Medulla oblongata (tissue), 1 donor: ENCODE data around the gene TRIP12.
"Not testable (repeated sequence)": the region's sequence is repeated elsewhere in the genome, so short reads cannot be mapped to it uniquely, and the experiment has no call there.

Source experiments
- DNase-seq: peaks from one replicate; pipeline ENCODE4 v3.0.0-alpha.2; 2015; ENCODE audit errors: extremely low spot score

Gene TRIP12

GRCh38 chr2:229874647-229875046 lies 47.2 kb downstream of the TRIP12 start:
- no peak for DNase-seq

GRCh38 chr2:229873123-229873581 lies 48.7 kb downstream of the TRIP12 start:
- no peak for DNase-seq

GRCh38 chr2:229870903-229871656 lies 50.7 kb downstream of the TRIP12 start:
- no peak for DNase-seq

GRCh38 chr2:229869226-229869625 lies 52.6 kb downstream of the TRIP12 start:
- DNase-seq = no peak

- no peak for DNase-seq
Observed at GRCh38 chr2:229868794-229869193, 53.0 kb downstream of the TRIP12 start.

GRCh38 chr2:229865033-229865432 lies 56.8 kb downstream of the TRIP12 start:
- no peak for DNase-seq

- no peak for DNase-seq
Observed at GRCh38 chr2:229861431-229861830, 60.4 kb downstream of the TRIP12 start.

GRCh38 chr2:229860334-229860733 lies 61.5 kb downstream of the TRIP12 start:
- no peak for DNase-seq

- DNase-seq = no peak
Observed at GRCh38 chr2:229858351-229858750, 63.5 kb downstream of the TRIP12 start.

GRCh38 chr2:229857634-229858033 lies 64.2 kb downstream of the TRIP12 start:
- no peak for DNase-seq

GRCh38 chr2:229856413-229856812 lies 65.4 kb downstream of the TRIP12 start:
- peak; percentile 24 for DNase-seq

- DNase-seq = no peak
Observed at GRCh38 chr2:229855116-229855515, 66.7 kb downstream of the TRIP12 start.

GRCh38 chr2:229852565-229852964 lies 69.2 kb downstream of the TRIP12 start:
- DNase-seq = no peak

GRCh38 chr2:229851870-229852269 lies 69.9 kb downstream of the TRIP12 start:
- no peak for DNase-seq

GRCh38 chr2:229850355-229851275 lies 71.2 kb downstream of the TRIP12 start:
- not testable (repeated sequence) for DNase-seq

- no peak for DNase-seq
Observed at GRCh38 chr2:229849073-229849472, 72.7 kb downstream of the TRIP12 start.

- DNase-seq = no peak
Observed at GRCh38 chr2:229843613-229844012, 78.2 kb downstream of the TRIP12 start.

- no peak for DNase-seq
Observed at GRCh38 chr2:229838729-229839128, 83.1 kb downstream of the TRIP12 start.

- DNase-seq = peak; percentile 37
Observed at GRCh38 chr2:229836847-229837246, 85.0 kb downstream of the TRIP12 start.

- DNase-seq = no peak
Observed at GRCh38 chr2:229835596-229836283, 86.1 kb downstream of the TRIP12 start.

GRCh38 chr2:229834368-229834767 lies 87.4 kb downstream of the TRIP12 start:
- not testable (repeated sequence) for DNase-seq

- no peak for DNase-seq
Observed at GRCh38 chr2:229832510-229832898, 89.3 kb downstream of the TRIP12 start.
